HG03139 (cell line): ENCODE data around the gene AMIGO1.

Source experiments
- ATAC-seq: cut with Tn5 transposase; IDR thresholded peaks from one replicate; pipeline ENCODE4 v1.9.1; 2021; ENCODE audit not compliant: unreplicated experiment

The AMIGO1 gene

GRCh38 chr1:109504974-109505373 is 4.6 kb downstream of the AMIGO1 start:
- ATAC-seq = no peak

GRCh38 chr1:109503935-109504334 is 5.6 kb downstream of the AMIGO1 start:
- no peak for ATAC-seq

DNA sequence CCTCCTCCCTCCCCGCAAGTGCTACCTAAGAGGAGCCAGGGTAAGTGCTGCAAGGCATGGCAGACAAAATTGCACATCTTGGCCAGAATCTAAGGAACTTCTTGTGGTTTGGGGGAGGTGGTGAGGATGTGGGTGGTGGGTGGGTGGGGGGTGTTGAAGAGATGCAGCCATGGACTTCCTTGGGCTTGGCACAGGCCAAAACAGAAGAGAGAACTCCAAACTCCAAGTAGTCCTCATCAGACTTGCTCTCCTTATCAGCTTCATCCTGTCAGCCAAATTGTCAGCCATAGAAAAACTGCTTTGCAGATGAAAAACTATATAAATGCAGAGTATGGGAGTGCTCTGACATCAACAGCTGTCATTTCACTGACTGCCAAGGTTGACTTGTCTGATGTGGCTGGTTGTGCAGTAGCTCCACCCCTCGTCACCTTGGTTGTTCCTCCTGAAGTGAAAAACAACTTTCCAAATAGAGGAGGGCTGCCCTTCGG is 7.1 kb downstream of the AMIGO1 start:
- ATAC-seq = no peak

DNA sequence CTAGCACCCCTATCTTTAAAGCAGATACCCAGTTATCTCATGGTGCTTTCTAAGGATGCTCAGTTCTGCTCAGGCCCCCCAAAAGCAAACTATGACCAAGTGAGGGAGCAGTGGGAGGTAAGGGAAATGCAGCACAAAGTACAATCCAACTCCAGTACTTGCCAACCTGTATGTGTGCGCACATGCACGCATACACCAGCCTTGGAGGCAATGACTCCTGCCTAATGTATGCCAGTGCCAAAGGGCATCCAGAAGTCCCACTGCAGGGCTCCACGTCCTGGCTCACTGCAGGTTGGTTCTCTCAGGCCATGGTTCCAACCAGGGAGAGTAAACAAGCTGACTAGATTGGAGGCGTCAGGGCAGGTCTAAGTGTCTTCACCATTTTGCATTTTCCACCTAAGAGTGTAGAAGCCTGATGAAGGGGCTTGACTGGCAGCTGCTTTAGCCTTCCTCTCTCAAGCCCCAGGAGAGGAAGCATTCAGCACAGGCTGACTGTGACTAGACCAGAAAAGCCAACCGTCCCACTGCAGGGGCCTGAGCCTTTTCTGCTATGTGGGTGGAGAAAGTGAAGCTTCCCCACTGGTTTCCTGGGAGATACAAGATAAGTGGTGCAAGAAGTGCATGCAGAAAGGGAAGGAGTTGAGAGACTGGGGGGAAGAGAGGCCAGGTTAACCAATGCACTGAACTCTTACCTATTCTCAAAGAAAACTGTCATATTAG is 7.7 kb downstream of the AMIGO1 start:
- ATAC-seq = no peak

DNA sequence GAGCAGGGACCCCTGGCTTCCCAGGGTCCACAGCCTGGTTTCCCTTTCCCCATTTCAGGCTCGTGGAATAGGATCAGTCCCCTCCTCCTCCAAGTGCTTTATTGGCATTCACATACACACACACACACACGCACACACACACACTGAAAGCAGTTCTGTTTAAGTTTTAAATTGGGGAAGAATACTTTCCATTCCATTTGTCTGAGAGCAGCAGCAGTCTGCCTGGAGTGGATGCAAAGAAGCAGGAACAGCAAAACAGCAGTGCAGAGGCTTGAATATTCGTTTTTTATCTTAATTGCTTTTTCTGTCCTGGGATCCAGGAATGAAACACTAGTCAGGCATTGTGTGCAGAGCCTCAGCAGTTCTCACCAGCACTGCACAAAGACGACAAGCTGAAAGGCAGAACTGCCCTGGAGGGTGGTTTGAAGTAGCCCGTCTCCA is 8.6 kb downstream of the AMIGO1 start:
- ATAC-seq = no peak

DNA sequence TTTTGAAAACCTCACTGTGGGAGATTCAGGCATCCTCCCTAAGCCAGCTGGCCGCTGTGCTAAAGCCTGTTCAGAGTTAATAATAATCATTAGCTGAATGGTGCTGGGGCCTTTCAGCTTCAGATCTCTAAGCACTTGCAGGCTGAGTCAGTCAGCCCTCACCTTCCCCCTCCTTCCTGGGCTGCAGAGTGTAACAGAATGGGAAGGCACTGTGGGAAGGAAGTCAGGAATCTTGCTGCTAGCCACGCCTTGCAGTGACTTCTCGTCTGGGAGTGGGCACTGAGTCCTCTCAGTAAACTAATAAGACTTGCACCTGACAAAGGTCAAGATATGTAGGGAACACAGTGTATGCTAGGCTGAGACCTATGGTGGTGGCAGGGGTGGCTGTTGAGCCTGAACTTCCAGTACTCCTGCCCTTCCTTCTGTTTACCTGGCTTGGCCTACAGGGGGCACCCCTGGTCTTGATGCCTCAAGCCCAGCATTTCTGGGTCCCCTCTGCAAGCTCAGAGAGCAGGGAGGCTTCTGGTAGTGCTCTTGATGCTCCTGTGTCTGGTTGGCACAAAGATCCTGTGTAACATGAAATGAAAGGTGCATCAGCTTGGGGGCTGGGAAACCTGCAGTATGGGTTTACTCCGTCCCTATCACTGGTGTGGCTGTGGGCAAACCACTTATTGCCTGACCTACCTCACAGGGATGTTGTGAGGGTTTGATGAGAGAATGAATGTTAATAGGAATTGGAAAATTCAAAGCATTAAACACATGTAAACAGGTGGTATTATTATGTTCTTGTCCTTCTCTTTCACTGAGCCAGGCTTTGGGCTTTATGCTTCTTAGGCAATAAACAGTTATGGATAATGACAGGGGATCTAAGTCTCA is 9.6 kb downstream of the AMIGO1 start:
- ATAC-seq = no peak

- no peak for ATAC-seq
Observed at GRCh38 chr1:109499081-109499480, 10.4 kb downstream of the AMIGO1 start.

DNA sequence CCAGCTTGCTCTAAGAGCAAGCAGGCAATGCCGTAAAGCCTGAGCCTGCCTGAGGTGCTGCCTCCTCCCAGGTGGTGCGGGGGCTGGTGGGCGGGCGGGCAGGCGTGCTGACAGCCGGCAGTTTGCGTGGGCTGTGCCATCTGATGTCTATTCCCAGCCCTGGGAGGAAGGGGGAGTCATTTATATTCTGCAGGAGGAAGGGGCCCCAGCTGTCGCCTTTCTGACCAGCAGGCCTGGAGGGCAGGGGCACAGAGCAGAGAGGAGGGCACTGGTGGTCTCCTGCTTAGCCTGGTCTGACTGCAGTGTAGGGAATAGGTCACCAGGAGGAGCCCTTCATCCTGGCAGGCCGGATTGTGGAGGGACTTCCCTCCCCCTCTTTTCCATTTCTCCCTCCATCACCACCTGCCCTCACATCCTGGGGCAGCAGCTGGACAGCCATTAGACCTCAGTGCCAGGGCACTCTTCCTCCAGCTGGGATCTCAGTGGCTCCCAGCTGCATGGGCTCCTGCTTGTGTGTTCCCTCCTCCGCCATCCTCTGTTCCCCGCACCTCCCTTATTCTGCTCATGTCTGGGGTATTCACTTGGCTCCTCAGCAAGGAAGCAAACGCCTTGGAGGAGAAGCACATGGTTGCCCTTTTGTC is 11.2 kb downstream of the AMIGO1 start:
- no peak for ATAC-seq

GRCh38 chr1:109497449-109498160 is 11.9 kb downstream of the AMIGO1 start:
- no peak for ATAC-seq

DNA sequence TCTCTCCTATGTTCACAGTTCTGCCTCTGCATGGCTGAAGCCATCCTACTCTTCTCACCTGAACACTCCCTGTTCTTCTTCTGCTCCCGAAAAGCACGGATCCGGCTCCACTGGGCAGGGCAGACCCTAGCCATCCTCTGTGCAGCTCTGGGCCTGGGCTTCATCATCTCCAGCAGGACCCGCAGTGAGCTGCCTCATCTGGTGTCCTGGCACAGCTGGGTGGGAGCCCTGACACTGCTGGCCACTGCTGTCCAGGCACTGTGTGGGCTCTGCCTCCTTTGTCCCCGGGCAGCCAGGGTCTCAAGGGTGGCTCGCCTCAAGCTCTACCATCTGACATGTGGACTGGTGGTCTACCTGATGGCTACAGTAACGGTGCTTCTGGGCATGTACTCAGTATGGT is 13.8 kb downstream of the AMIGO1 start:
- ATAC-seq = no peak

- ATAC-seq = peak; percentile 79
Observed at GRCh38 chr1:109493805-109494539, 15.6 kb downstream of the AMIGO1 start, which contains the start of gene CYB561D1. Gene CYB561D1 (plus strand): TSS chr1:109494094. CDS start chr1:109494140, 46 bp downstream.

GRCh38 chr1:109493227-109493626 is 16.3 kb downstream of the AMIGO1 start:
- ATAC-seq = no peak

DNA sequence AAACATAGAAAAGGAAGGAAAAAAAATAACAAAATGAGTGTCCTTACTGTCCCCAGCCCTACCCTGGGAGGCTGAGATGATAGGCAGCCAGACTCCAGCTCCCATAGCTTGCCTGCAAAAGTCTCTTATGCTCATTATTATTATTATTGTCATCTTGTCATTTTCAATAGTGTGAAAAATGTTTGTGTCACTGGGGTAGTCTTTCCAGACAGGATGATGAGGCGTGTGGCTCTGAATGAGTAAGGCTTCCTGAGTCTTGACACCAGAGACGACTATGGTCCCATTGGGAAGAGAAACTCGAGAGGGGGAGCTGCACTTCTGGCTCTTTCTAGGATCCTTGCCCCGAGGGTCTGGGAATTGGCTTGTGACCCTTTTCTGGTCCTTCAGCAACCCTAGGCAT is 16.7 kb downstream of the AMIGO1 start:
- no peak for ATAC-seq

DNA sequence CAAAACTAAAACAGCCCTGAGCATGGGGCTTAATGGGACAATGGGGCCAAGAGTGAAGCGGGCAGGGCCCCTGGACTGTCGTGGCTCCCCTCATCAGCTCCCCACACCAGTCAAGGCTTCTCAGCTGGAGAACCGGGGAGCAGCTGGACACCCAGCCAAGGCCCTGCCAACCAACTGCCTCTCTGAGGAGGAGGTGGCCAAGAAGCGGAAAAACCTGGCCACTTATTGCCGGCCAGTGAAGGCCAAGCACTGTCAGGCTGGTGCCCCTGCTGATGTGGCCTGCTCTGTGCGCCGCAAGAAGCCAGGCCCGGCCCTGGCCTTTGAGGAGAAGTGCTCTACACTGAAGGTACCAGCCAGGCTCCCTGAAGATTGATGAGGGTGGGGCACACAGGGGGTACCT is 18.2 kb downstream of the AMIGO1 start:
- no peak for ATAC-seq

- ATAC-seq = no peak
Observed at GRCh38 chr1:109490934-109491302, 18.6 kb downstream of the AMIGO1 start.

DNA sequence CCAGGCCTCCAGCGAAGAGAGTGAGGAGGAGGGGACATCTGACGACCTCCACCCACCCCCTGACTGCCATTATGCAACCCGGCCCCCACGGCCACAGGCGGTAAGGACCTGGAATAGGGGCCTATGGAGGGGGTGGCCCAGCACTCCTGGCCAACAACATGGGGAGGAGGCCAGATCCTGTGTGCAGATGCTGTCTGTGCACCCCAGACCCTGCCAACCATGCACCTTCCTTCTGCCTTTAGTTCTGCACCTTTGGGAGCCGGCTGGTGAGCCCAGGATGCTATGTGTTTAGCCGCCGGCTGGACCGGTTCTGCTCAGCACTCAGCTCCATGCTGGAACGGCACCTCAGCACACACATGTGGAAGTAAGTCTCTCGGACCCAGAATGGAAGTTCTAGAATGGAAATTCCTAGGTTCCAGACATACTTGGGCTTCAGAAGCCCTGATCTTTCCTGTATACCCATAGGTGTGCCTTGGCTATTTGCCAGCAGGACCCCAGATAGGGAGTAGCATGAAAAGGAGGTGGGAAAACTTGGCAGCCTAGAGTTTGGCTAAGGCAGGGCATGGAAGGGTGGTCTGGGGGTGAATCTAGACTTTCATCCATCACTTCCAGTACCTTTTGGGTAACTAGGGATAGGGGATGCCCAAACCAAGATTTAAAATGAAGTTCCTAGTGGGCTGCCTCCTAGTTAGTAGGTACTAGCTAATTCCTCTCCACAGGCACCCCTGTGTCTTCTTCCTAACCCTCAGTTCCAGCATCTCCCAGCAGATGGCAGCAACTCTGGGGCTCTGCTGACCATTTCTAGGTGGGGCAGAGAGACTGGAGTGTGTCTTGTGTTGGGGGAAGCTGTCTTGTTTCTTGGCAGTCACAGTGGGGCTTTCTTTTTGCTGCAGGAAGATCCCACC is 19.2 kb downstream of the AMIGO1 start:
- no peak for ATAC-seq

DNA sequence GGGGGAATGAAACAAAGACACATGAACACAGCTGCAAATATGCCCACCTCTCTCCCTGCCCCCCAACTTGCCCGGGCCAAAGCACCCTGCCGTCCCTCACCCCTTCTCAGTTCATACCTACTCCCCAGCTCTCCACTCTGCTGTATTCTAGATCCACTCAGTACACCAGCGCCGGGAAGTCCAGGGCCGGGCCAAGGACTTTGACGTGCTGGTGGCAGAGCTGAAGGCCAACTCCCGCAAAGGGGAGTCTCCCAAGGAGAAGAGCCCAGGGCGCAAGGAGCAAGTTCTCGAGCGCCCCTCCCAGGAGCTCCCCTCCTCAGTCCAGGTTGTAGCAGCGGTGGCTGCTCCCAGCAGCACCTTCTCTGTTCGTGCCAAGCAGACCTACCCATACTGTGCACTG is 20.8 kb downstream of the AMIGO1 start:
- no peak for ATAC-seq

DNA sequence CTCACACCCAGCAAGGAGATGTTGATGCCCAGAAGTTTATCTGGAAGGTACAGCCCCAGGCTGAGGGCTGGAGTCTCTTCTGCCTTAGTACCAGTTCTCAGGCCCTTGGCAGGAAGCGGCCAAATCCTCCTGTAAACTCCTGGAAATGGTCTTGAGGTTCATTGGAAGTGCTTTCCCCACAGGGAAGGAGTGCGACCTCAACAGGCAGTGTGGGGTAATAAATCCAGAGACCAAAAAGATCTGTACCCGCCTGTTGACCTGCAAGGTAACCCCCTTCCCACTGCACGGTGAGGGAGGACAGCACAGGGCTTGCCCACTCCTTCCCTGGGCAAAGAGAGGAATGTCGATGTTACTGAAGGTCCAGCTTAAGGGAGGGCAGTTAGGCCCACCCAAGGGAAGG is 21.3 kb downstream of the AMIGO1 start:
- ATAC-seq = no peak

DNA sequence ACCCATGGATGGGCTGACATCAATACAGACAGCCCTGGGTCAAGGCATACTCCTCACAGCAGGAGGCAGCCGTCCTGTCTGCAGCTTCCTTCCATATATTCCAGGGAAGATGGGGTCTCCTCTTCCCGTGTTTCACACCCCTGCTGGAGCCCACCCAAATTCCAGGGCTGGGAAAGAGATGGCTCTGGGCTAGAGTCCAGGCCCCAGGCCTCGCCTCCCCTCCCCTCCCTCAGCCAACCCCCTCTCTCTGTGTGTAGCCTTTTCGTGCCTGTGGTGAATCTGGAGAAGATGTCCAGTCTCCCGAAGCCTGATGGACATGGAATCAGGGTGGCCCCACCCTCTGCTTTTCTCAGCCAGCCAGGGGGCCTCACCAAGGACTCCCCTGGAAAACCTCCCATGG is 22.3 kb downstream of the AMIGO1 start:
- ATAC-seq = no peak
